ENCODE measurements around the gene FUBP1.

Gene FUBP1

DNA sequence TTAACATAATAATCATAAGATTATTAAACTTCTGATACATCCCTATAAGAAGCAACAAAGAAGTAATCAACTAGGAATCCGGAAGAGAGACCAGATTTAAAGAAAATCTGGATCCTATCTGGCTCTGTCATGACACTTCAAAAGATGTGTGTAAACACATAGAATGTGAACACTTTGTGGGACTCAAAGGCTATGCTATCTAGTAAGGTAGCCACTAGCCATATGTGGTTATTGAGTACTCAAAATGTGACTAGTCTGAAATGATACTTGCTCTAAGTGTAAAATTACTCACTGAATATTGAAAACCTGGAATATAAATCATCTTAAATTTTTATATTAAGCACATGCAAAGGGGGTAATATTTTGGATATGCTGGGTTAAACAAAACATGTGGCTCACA is 8.7 kb downstream of the FUBP1 start:
- Histone ChIP-seq H3K9ac (ENCODE audit: low read length in 2 of 2) (no peak overlapping the region), H3K4me1 (ENCODE audit: control insufficient read depth, insufficient read depth, low read length) (peaks cover 4% of the 10 kb centered on the region), H3K4me3 (ENCODE audit: low read length in 2 of 2) (peak overlapping the region in 1 of 2 donors; percentile 20), H3K9me3 (ENCODE audit: control insufficient read depth in 2 of 2, low read length in 2 of 2) (no peaks in the 10 kb centered on the region), H3K27me3 (ENCODE audit: control insufficient read depth in 1 of 2, insufficient read depth in 2 of 2, low read length in 2 of 2) (no peaks in the 10 kb centered on the region), H3K36me3 (ENCODE audit: control insufficient read depth in 2 of 2, insufficient read depth in 2 of 2, low read length in 2 of 2) (peaks cover 16 to 17% of the 10 kb centered on the region in 2 donors), H3K27ac (ENCODE audit: low read length) (no peak overlapping the region)

- peaks cover 45 to 47% of the 10 kb centered on the region in 2 donors for H3K36me3 ChIP-seq (ENCODE audit: control insufficient read depth in 2 of 2, insufficient read depth in 2 of 2, low read length in 2 of 2)
- H3K27ac ChIP-seq (ENCODE audit: low read length) = no peak overlapping the region
- H3K27me3 ChIP-seq (ENCODE audit: control insufficient read depth in 1 of 2, insufficient read depth in 2 of 2, low read length in 2 of 2) = no peaks in the 10 kb centered on the region
- no peaks in the 10 kb centered on the region for H3K9me3 ChIP-seq (ENCODE audit: control insufficient read depth in 2 of 2, low read length in 2 of 2)
- no peaks in the 10 kb centered on the region for H3K4me1 ChIP-seq (ENCODE audit: control insufficient read depth, insufficient read depth, low read length)
- no peak overlapping the region for H3K9ac ChIP-seq (ENCODE audit: low read length in 2 of 2)
- no peak overlapping the region for H3K4me3 ChIP-seq (ENCODE audit: low read length in 2 of 2)
Measured at GRCh38 chr1:77966291-77966690, 12.6 kb downstream of the FUBP1 start.

DNA sequence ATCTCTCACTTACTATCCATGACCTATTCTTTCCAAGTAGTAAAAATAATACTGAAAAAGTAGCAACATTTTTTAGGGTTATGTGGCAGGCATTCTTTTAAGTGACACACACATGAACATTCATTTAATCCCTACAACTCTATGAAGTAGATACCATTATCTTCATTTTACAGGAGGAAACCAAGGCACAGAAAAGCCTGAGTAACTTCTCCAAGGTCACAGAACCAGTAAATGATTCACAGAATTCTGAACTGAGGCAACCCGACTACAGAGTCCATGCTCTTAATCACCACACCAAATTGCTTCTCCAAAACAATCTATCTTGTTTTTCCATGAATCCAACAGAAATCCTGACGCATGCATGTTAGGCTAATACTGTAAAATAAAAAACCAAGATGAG is 17.5 kb downstream of the FUBP1 start:
- Histone ChIP-seq H3K4me3 (ENCODE audit: low read length in 2 of 2) (no peak overlapping the region), H3K9ac (ENCODE audit: low read length in 2 of 2) (no peak overlapping the region), H3K27me3 (ENCODE audit: control insufficient read depth in 1 of 2, insufficient read depth in 2 of 2, low read length in 2 of 2) (no peaks in the 10 kb centered on the region), H3K27ac (ENCODE audit: low read length) (no peak overlapping the region), H3K36me3 (ENCODE audit: control insufficient read depth in 2 of 2, insufficient read depth in 2 of 2, low read length in 2 of 2) (peaks cover 54 to 61% of the 10 kb centered on the region in 2 donors), H3K4me1 (ENCODE audit: control insufficient read depth, insufficient read depth, low read length) (no peaks in the 10 kb centered on the region), H3K9me3 (ENCODE audit: control insufficient read depth in 2 of 2, low read length in 2 of 2) (no peaks in the 10 kb centered on the region)

GRCh38 chr1:77958850-77959249 is 20.0 kb downstream of the FUBP1 start:
- Histone ChIP-seq H3K9ac (ENCODE audit: low read length in 2 of 2) (no peak overlapping the region), H3K27ac (ENCODE audit: low read length) (no peak overlapping the region), H3K27me3 (ENCODE audit: control insufficient read depth in 1 of 2, insufficient read depth in 2 of 2, low read length in 2 of 2) (no peaks in the 10 kb centered on the region), H3K36me3 (ENCODE audit: control insufficient read depth in 2 of 2, insufficient read depth in 2 of 2, low read length in 2 of 2) (peaks cover 47 to 67% of the 10 kb centered on the region in 2 donors), H3K4me3 (ENCODE audit: low read length in 2 of 2) (no peak overlapping the region), H3K9me3 (ENCODE audit: control insufficient read depth in 2 of 2, low read length in 2 of 2) (no peaks in the 10 kb centered on the region), H3K4me1 (ENCODE audit: control insufficient read depth, insufficient read depth, low read length) (no peaks in the 10 kb centered on the region)

- H3K9me3 ChIP-seq (ENCODE audit: control insufficient read depth in 2 of 2, low read length in 2 of 2) = no peaks in the 10 kb centered on the region
- H3K36me3 ChIP-seq (ENCODE audit: control insufficient read depth in 2 of 2, insufficient read depth in 2 of 2, low read length in 2 of 2) = peaks cover 43 to 64% of the 10 kb centered on the region in 2 donors
- no peak overlapping the region for H3K9ac ChIP-seq (ENCODE audit: low read length in 2 of 2)
- H3K4me1 ChIP-seq (ENCODE audit: control insufficient read depth, insufficient read depth, low read length) = no peaks in the 10 kb centered on the region
- no peaks in the 10 kb centered on the region for H3K27me3 ChIP-seq (ENCODE audit: control insufficient read depth in 1 of 2, insufficient read depth in 2 of 2, low read length in 2 of 2)
- no peak overlapping the region for H3K27ac ChIP-seq (ENCODE audit: low read length)
- no peak overlapping the region for H3K4me3 ChIP-seq (ENCODE audit: low read length in 2 of 2)
Measured at GRCh38 chr1:77958391-77958790, 20.5 kb downstream of the FUBP1 start.

- Histone ChIP-seq H3K27ac (ENCODE audit: low read length) (no peak overlapping the region), H3K4me1 (ENCODE audit: control insufficient read depth, insufficient read depth, low read length) (no peaks in the 10 kb centered on the region), H3K9ac (ENCODE audit: low read length in 2 of 2) (no peak overlapping the region), H3K9me3 (ENCODE audit: control insufficient read depth in 2 of 2, low read length in 2 of 2) (no peaks in the 10 kb centered on the region), H3K4me3 (ENCODE audit: low read length in 2 of 2) (no peak overlapping the region), H3K36me3 (ENCODE audit: control insufficient read depth in 2 of 2, insufficient read depth in 2 of 2, low read length in 2 of 2) (peaks cover 37 to 50% of the 10 kb centered on the region in 2 donors), H3K27me3 (ENCODE audit: control insufficient read depth in 1 of 2, insufficient read depth in 2 of 2, low read length in 2 of 2) (no peaks in the 10 kb centered on the region)
Measured at GRCh38 chr1:77956464-77956863, 22.4 kb downstream of the FUBP1 start.

GRCh38 chr1:77955709-77956108 is 23.2 kb downstream of the FUBP1 start:
- Histone ChIP-seq H3K4me3 (ENCODE audit: low read length in 2 of 2) (no peak overlapping the region), H3K9me3 (ENCODE audit: control insufficient read depth in 2 of 2, low read length in 2 of 2) (no peaks in the 10 kb centered on the region), H3K27ac (ENCODE audit: low read length) (no peak overlapping the region), H3K9ac (ENCODE audit: low read length in 2 of 2) (no peak overlapping the region), H3K36me3 (ENCODE audit: control insufficient read depth in 2 of 2, insufficient read depth in 2 of 2, low read length in 2 of 2) (peaks cover 37 to 42% of the 10 kb centered on the region in 2 donors), H3K4me1 (ENCODE audit: control insufficient read depth, insufficient read depth, low read length) (no peaks in the 10 kb centered on the region), H3K27me3 (ENCODE audit: control insufficient read depth in 1 of 2, insufficient read depth in 2 of 2, low read length in 2 of 2) (no peaks in the 10 kb centered on the region)

GRCh38 chr1:77954521-77954920 is 24.4 kb downstream of the FUBP1 start:
- Histone ChIP-seq H3K4me3 (ENCODE audit: low read length in 2 of 2) (no peak overlapping the region), H3K9ac (ENCODE audit: low read length in 2 of 2) (no peak overlapping the region), H3K27ac (ENCODE audit: low read length) (no peak overlapping the region), H3K36me3 (ENCODE audit: control insufficient read depth in 2 of 2, insufficient read depth in 2 of 2, low read length in 2 of 2) (peaks cover 29 to 31% of the 10 kb centered on the region in 2 donors), H3K9me3 (ENCODE audit: control insufficient read depth in 2 of 2, low read length in 2 of 2) (no peaks in the 10 kb centered on the region), H3K4me1 (ENCODE audit: control insufficient read depth, insufficient read depth, low read length) (no peaks in the 10 kb centered on the region), H3K27me3 (ENCODE audit: control insufficient read depth in 1 of 2, insufficient read depth in 2 of 2, low read length in 2 of 2) (no peaks in the 10 kb centered on the region)

DNA sequence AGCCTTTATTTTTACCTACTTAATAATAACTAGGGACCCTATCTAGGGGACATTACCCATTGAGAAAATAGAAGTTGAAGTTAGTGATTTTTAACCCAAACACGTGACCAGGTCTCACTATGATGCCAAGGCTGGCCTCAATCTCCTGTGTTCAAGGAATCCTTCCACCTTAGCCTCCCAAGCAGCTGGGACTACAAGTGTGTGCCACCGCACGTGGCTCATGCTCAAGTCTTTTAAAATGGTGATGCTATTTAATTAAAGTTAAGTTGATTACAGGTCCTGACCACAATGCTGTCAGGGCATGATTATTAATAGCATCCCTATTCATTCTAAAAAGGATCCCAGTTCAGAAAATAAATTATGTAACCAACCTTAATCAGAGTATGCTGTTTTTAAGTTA is 25.0 kb downstream of the FUBP1 start:
- H3K9me3 ChIP-seq (ENCODE audit: control insufficient read depth in 2 of 2, low read length in 2 of 2) = no peaks in the 10 kb centered on the region
- no peak overlapping the region for H3K9ac ChIP-seq (ENCODE audit: low read length in 2 of 2)
- peaks cover 27 to 30% of the 10 kb centered on the region in 2 donors for H3K36me3 ChIP-seq (ENCODE audit: control insufficient read depth in 2 of 2, insufficient read depth in 2 of 2, low read length in 2 of 2)
- H3K27ac ChIP-seq (ENCODE audit: low read length) = no peak overlapping the region
- no peak overlapping the region for H3K4me3 ChIP-seq (ENCODE audit: low read length in 2 of 2)
- no peaks in the 10 kb centered on the region for H3K27me3 ChIP-seq (ENCODE audit: control insufficient read depth in 1 of 2, insufficient read depth in 2 of 2, low read length in 2 of 2)
- peaks cover 2% of the 10 kb centered on the region for H3K4me1 ChIP-seq (ENCODE audit: control insufficient read depth, insufficient read depth, low read length)

- H3K4me1 ChIP-seq (ENCODE audit: control insufficient read depth, insufficient read depth, low read length) = peaks cover 3% of the 10 kb centered on the region
- no peak overlapping the region for H3K4me3 ChIP-seq (ENCODE audit: low read length in 2 of 2)
- H3K9ac ChIP-seq (ENCODE audit: low read length in 2 of 2) = no peak overlapping the region
- peaks cover 24 to 31% of the 10 kb centered on the region in 2 donors for H3K36me3 ChIP-seq (ENCODE audit: control insufficient read depth in 2 of 2, insufficient read depth in 2 of 2, low read length in 2 of 2)
- no peaks in the 10 kb centered on the region for H3K9me3 ChIP-seq (ENCODE audit: control insufficient read depth in 2 of 2, low read length in 2 of 2)
- H3K27me3 ChIP-seq (ENCODE audit: control insufficient read depth in 1 of 2, insufficient read depth in 2 of 2, low read length in 2 of 2) = no peaks in the 10 kb centered on the region
- H3K27ac ChIP-seq (ENCODE audit: low read length) = no peak overlapping the region
Measured at GRCh38 chr1:77951328-77951727, 27.5 kb downstream of the FUBP1 start.

- Histone ChIP-seq H3K4me3 (ENCODE audit: low read length in 2 of 2) (no peak overlapping the region), H3K36me3 (ENCODE audit: control insufficient read depth in 2 of 2, insufficient read depth in 2 of 2, low read length in 2 of 2) (peaks cover 24 to 31% of the 10 kb centered on the region in 2 donors), H3K27ac (ENCODE audit: low read length) (no peak overlapping the region), H3K9ac (ENCODE audit: low read length in 2 of 2) (no peak overlapping the region), H3K9me3 (ENCODE audit: control insufficient read depth in 2 of 2, low read length in 2 of 2) (no peaks in the 10 kb centered on the region), H3K4me1 (ENCODE audit: control insufficient read depth, insufficient read depth, low read length) (peaks cover 3% of the 10 kb centered on the region), H3K27me3 (ENCODE audit: control insufficient read depth in 1 of 2, insufficient read depth in 2 of 2, low read length in 2 of 2) (no peaks in the 10 kb centered on the region)
Measured at GRCh38 chr1:77950873-77951272, 28.0 kb downstream of the FUBP1 start.
